Cardiac fibroblast (primary cell): ENCODE measurements around the gene FOXD1.

Experiments
- DNase-seq, 2 donors: peaks; one replicate each; pipeline versions ENCODE4 v3.0.0 to v3.0.0-alpha.2; 2010; ENCODE audit warnings: low read depth in 2 of 2
- H3K4me3 ChIP-seq, 2 donors: replicated peaks in 1 of 2; 1 replicate in 1 of 2; 2 replicates in 1 of 2; pipeline ENCODE4 v1.5.1; 2011; ENCODE audit warnings: low read depth in 2 of 2, low read length in 2 of 2, mild to moderate bottlenecking in 2 of 2, moderate library complexity in 1 of 2
- TF ChIP-seq, protein P1 (sequence below): IDR thresholded peaks from one replicate; pipeline ENCODE4 v1.5.1; 2011; ENCODE audit warnings: low read depth, mild to moderate bottlenecking, low read length, inconsistent platforms

The FOXD1 gene

DNA sequence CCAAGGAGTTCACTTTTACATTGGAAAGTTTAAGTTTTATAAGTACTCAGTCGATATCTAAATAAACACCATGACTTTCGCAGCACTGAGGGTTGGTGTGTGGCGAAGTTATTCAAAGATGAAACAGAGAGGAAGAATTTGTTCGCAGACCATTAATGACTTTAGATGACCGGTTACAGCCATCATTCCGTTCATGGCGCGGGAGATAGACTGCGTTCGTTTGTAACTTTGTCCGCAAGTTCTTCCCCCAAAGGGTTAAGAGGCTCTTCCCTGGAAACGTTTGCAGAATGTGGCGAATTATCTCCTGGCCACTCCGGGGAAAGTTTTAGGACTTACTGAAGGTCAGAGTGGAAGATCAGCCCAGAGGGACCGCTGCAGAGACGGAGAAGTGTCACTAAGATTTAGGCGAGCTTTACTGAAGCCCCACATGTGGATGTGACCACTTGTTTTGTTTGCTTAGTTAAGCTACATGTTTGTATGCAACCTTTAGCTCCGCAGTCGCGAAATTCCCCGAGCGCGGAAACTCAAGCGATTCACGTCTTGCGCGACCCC, 2.2 kb upstream of the FOXD1 start:
- TF ChIP-seq, protein P1, sequence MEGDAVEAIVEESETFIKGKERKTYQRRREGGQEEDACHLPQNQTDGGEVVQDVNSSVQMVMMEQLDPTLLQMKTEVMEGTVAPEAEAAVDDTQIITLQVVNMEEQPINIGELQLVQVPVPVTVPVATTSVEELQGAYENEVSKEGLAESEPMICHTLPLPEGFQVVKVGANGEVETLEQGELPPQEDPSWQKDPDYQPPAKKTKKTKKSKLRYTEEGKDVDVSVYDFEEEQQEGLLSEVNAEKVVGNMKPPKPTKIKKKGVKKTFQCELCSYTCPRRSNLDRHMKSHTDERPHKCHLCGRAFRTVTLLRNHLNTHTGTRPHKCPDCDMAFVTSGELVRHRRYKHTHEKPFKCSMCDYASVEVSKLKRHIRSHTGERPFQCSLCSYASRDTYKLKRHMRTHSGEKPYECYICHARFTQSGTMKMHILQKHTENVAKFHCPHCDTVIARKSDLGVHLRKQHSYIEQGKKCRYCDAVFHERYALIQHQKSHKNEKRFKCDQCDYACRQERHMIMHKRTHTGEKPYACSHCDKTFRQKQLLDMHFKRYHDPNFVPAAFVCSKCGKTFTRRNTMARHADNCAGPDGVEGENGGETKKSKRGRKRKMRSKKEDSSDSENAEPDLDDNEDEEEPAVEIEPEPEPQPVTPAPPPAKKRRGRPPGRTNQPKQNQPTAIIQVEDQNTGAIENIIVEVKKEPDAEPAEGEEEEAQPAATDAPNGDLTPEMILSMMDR: no peak
- DNase-seq: peak in 1 of 2 donors; percentile 44
- H3K4me3 ChIP-seq: peak overlapping the region in 1 of 2 donors; percentile 11

DNA sequence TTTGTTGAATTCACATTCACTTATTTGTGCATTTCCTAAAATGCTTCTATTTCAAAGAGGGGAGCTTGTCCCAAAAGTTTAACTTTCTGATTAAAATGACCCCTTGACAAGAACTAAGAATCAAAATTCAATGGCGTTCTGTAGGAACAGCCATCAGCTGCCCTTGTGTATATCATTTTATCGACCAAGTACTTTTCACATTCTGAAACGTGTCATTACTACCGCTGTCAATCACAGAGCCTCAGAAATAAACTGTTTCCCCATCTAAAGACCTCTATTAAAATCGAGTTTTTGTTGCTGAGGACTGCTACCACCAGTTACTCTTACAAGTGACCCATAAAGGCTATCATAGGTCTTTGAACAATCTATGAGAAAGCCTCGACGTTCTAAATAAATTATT, 1.6 kb upstream of the FOXD1 start:
- TF ChIP-seq, protein P1: no peak
- no peak overlapping the region for H3K4me3 ChIP-seq
- no peak for DNase-seq

DNA sequence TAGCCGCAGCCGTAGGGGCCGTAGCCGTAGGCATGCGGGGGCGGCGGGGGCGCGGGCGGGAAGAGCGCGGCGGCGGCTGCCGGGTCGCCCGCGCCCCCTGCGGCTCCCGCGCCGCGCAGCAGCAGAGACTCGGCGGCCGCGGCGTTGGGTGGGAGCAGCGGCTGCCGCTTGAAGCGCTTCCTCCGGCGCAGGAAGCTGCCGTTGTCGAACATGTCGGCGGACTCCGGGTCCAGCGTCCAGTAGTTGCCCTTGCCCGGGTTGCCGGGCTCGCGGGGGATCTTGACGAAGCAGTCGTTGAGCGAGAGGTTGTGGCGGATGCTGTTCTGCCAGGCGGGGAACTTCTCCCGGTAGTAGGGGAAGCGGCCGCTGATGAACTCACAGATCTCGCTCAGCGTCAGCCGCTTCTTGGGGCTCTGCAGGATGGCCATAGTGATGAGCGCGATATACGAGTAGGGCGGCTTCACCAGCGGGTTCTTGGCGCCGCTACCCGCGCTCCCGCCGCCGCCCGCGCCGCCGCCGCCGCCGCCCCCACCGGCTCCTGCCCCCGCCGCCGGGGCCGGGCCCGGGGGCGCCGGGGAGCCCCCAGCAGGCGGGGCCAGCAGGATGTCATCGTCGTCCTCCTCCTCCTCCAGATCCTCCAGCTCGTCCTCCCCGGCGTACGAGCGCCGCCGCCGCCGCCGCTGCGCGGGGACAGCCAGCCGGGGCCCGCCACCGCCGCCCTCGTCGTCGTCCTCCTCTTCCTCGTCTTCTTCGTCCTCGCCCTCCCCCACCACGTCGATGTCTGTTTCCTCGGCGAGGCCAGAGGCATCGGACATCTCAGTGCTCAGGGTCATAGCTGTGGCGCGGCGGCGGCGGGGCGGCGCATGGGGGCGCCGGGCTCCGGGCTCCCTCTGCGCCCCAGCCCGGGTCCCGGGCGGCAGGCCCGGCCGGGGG, 781 bp downstream of the FOXD1 start:
- TF ChIP-seq, protein P1: no peak
- DNase-seq: peak; percentile 46 to 68

DNA sequence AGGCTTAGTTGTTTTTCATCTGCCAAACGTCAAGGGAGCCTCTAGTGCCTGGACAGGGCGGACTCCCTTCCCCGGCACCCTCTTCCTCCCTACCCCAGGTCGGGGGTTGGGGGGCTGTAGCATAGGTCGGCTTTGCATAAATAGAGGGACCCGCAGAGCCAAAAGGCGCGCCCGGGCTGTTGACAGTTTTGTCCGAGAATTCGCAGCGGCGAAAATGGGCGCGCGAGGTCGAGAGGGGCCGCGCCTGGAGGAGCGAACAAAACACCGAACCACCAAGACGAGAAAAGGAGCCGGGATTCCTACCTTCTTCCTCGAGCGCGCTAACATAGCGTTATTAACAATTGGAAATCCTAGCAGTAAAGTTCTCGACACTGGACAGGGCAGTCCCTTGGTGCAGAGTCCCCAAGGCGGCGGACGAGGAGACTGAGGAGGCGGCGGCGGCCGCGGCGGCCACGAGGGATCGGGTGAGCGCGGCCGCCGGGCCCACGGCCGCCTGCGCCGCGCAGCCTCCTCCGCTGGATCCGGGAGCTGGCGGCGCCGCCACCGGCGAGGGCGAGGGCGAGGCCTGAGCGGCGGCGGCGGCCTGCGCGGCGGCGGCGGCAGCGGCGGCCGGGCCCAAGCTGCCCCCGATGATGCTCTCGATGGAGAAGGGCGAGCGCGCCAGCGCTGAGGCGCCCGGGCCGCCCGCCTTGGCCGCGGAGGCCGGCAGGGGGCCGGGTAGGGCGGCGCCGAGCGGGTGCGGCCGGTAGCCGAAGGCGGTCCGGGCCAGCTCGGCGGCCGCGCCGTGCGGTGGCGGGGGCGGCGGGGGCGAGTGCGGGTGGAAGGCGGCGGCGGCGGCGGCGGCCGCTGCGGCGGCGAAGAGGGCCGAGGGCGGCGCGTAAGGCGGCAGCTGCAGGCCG, 1.7 kb downstream of the FOXD1 start:
- peak overlapping the region; percentile 46 to 57 for H3K4me3 ChIP-seq
- TF ChIP-seq, protein P1: no peak
- peak in 1 of 2 donors; percentile 20 for DNase-seq

More for the DNA sequence above, 781 bp downstream of the FOXD1 start:
- H3K4me3 ChIP-seq: peak overlapping the region; percentile 50 to 57

DNA sequence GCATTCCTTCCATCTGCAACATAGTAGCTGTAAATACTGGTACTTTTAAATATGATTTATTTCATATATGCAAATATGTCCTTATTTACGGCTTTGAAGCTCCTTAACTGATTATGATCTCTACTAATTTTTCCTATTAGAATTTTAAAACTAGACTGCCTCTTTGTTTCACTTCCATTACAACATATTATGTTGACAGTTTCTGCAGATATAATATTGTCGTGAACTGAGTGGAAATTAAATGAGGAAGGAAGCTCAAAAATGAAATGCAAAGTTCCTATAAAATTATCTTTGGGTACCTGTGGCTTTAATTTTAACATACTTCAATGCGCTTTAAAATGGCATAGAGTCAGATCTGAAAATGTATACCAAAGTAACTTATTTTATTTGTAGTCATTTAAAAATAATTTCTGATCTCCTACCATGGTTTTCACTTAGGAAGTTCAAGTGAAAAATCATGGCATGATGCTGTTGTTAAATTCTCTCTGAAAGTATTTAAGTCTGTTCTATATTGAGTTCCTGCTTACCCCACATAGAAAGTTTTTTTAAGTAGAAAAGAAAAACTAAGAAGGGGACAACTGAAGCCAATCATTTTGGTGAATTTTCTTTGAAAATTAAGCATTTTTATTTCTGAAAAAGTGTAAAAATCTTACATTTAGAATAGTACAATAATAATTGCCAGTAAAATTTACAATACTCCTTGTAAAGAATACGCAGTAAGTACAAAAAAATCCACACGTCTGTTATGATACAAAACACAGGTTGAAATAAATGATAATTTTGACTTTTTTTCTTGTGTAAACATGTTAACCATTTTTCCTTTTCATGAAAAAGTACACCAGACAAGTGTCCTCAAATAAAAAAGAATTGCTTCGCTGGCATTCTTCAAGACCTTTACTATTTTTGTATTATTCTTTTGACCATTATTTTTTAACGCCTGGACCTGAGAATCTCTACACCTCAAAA, 2.6 kb downstream of the FOXD1 start:
- H3K4me3 ChIP-seq: peak overlapping the region; percentile 46 to 56
- DNase-seq: no peak
- TF ChIP-seq, protein P1: no peak
